GM18505 (cell line): Measurements from ENCODE around the gene PEAK1.
"Not testable (repeated sequence)": the region's sequence is repeated elsewhere in the genome, so short reads cannot be mapped to it uniquely, and the experiment has no call there.

Experiments used
- ATAC-seq: cut with Tn5 transposase; IDR thresholded peaks from one replicate; pipeline ENCODE4 v1.9.1; 2021; ENCODE audit not compliant: unreplicated experiment
- POLR2A ChIP-seq: IDR thresholded peaks from 4 replicates; pipeline ENCODE4 v1.6.1; 2011; ENCODE audit warnings: borderline replicate concordance; ENCODE audit not compliant: insufficient read depth, insufficient read length; ENCODE audit errors: extremely low read depth

PEAK1 gene

DNA sequence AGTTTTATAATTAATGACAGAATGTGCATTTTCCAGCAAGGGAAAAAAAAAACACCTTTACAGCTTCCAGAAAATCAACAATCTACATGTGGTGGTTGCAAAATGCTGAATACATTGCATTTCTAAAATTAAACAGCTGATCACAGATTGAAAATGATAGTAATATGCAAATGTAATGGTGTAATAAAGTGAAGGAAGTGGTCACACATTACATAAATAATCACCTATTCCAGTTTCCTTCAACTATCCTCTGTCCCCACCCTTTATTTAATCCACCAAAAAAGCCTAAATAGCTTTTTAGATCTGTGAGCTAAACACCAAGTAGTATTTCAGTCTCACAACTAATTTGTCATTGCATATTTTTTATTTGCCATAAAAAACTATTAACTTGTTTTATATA lies 110.5 kb downstream of the PEAK1 start:
- no peak for TF ChIP-seq POLR2A
- no peak for ATAC-seq

DNA sequence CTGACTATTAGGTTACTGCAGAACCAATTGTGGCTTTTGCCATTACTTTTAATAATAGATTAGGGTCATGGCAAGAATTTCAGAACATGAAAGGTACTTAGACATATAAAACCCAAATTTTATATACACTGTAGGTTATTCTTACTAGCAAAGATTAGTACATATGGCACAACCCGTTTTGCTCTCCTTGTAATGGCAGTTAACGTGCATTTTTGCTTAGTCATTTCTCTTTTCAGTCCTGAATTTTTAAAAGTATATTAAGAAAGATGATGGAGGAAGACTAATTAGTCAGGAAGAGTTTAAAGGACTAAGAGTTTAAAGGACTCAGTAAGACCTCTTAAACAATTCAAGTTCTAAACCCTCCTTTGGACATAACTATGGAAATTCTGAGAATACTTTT lies 114.0 kb downstream of the PEAK1 start:
- TF ChIP-seq POLR2A = no peak
- ATAC-seq = no peak

DNA sequence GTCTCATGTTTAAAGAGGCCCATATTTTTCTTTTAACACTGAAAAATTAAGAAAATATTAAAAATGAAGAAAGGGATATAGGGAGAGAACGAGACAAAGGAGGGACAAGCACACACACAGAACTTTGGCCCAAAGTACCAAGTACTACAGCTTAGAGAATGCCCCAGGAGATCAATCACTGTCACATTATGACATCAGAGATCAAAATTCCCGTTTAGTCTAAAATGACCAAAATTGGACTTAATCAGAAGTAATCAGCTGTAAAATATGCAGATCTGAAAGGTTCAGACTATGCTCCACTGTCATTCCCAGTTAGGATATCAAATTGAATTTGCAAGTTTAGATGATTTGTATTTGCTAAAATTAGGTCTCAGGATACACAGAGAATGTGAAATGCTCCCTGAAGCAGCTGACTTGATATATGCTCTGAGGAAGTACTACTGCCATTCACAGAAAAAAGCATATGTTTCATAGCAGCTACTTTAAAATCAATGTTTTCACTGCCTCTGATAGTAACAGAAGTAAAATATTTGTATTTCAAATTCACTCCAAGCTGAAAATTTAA lies 123.0 kb downstream of the PEAK1 start:
- no peak for TF ChIP-seq POLR2A
- no peak for ATAC-seq

DNA sequence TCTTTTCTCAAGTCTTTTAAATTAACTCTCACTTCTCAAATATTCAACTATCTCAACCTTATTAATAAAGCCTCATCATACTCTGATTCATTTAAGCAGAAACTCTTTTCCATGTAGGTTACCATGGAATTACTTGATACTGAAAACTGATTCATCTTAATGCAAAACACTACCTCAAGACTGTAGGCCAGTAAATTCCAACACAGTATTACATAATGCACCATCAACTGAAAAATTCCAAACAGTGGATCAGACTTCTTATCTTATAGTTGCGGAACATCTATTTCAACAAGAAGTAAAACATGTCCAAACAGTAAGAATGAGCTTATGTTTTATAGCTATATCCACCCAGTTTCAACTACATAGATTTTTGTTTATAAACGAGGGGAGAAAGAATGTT lies 124.5 kb downstream of the PEAK1 start:
- no peak for ATAC-seq
- TF ChIP-seq POLR2A = no peak

DNA sequence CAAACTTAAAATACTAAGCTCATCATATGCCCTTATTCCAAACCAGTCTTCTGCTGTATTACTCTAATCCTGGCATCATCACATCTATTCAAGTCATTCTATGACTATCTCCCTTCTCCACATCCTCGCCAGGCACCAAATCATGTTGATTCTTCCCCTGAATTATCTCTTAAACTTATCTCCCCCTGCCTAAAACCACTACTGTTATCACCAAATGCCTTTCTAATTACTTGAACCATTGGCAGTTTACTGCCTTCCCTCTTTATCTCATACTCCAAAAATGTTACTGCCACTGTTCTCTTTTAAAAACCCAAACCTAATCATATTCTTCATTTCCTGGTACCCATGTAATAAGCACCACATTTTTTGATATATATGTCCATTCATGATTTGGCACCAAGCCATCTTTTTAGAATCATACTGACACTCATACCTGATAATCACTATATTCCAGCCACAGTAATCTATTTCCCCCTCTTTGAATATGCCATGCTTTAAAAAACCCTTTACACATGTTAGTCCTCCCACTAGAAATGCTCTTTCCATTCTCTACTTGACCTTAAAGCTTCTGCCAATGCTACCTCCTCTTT lies 126.8 kb downstream of the PEAK1 start:
- ATAC-seq = no peak
- TF ChIP-seq POLR2A = no peak

DNA sequence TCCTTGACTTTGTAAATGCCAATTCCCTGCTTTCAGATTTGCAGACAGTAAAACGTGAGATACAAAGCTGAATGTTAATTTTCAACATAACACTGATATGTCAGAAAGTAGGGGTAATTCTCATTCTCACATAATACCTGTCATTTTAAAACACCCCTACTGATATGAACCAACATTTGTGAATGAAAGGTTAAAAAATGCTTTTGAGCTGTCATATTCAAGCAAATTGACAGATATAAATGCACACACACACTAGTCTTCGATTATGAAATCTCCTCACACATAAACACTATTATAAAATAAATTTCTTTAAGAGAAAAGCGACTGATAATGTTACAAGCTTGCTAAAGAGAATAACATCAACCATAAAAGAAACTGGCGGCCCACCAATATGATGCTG lies 128.8 kb downstream of the PEAK1 start:
- TF ChIP-seq POLR2A = no peak
- ATAC-seq = no peak

DNA sequence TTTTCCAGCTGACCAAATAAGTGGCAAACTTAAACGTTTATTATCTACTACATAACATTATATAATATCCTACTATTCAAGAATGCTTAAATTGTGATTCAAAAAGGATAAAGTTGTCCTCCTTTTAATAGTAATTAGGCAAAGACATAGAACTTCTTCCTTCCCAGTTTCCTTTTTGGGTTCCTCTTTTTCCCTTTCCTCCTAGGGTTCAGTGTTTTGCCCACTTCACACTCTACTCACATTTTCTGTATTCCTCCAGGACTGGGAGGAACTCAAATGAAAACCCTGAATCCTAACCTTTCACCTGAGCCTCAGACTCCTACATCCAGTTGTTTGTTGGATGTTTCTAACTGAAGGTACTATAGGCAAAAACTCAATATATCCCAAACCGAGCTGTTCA lies 132.5 kb downstream of the PEAK1 start:
- no peak for ATAC-seq

DNA sequence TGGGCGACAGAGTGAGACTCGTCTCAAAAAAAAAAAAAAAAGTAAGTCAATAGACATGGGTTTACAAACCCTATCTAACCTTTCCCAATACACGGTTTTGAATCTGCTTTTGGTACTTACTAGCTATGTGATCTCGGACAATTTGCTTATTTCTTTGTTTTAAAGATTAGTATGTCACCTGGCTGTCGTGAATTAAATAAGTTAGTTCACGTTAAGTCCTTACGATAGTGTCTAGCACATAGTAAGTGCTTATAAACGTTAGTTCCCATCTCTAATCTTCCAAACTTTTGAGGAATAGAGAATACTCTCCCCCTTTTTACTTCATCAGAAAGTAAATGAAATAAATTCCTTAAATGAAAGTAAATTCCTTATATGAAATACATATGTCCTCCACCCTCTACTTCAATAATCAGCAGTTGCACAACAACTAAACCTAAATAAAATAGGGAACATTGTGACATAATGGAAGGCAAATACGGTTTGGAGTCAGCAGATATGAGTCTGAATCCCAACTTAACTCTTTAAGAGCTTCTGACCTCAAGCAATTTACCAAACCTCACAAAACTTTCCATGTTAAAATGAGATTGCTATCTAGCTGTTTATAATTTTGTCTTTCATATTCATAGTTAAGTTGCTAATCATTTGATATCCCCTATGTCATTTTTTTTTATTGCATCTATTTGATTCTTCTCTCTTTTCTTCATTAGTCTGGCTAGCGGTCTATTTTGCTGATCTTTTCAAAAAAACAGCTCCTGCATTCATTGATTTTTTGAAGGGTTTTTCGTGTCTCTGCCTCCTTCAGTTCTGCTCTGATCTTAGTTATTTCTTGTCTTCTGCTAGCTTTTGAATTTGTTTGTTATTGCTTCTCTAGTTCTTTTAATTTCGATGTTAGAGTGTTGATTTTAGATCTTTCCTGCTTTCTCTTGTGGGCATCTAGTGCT lies 134.6 kb downstream of the PEAK1 start:
- no peak for TF ChIP-seq POLR2A
- ATAC-seq = no peak

More for the DNA sequence above, 132.5 kb downstream of the PEAK1 start:
- no peak for TF ChIP-seq POLR2A

DNA sequence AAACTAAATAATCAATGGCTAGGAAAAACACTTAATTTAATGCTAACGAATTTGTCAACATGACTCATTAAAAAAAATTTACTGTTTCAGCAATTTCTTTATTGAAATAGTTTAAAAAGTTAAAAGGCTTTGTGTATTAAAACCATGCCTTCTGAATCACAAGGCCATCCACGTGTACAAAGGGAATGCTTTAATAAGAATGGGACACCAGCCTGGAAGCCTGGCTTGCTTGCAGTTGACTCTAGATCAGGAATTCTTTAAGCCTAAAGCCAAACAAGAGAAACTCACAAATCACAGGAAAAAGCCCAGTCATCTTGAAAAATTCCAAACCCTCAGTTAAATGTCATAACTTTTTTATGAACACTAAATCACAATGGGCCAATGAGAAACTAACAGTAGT lies 137.6 kb downstream of the PEAK1 start:
- TF ChIP-seq POLR2A = no peak
- no peak for ATAC-seq

DNA sequence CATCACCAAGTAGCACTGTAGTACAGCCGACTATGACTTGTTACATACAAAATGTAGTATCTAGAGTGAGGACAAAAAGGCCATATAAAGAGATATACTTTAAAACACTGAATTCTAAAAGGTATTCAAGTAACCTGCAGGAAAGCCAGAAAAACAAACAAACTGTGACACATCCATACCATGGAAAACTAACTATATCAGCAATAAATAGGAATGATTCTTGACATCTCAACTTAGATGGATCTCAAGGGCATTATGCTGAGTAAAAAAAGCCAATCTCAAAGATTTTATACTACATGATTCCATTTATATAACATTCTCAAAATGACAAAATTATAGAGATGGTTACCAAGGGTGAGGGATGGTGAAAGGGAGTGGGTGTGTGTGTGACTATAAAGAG lies 143.0 kb downstream of the PEAK1 start:
- no peak for ATAC-seq
- no peak for TF ChIP-seq POLR2A

DNA sequence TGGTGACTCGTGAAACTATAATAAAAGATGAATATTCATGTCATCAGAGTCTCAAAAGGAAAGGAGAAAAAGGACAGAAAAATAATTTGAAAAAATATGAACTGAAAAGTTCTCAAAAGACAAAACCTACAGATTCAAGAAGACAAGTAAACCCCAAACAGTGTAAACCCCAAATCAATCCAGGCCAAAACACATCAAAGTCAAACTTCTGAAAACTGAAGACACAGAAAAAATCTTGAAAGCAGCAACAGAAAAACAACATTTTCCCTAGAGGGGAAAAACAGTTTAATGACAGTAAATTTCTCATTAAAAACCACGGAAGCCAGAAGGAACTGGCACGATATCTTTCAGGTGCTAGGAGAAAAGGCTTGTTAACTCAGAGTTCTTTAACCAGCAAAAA lies 143.8 kb downstream of the PEAK1 start:
- no peak for TF ChIP-seq POLR2A
- ATAC-seq = no peak

DNA sequence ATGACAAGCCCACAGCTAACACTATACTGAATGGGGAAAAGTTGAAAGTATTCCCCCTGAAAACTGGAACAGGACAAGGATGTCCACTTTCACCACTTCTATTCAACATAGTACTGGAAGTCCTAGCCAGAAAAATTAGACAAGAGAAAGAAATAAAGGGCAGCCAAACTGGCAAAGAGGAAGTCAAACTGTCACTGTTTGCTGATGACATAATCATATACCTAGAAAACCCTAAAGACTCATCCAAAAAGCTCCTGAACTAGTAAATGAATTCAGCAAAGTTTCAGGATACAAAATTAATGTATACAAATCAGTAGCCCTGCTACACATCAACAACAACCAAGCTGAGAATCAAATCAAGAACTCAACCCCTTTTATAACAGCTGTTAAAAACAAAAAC lies 146.8 kb downstream of the PEAK1 start:
- ATAC-seq = not testable (repeated sequence)

DNA sequence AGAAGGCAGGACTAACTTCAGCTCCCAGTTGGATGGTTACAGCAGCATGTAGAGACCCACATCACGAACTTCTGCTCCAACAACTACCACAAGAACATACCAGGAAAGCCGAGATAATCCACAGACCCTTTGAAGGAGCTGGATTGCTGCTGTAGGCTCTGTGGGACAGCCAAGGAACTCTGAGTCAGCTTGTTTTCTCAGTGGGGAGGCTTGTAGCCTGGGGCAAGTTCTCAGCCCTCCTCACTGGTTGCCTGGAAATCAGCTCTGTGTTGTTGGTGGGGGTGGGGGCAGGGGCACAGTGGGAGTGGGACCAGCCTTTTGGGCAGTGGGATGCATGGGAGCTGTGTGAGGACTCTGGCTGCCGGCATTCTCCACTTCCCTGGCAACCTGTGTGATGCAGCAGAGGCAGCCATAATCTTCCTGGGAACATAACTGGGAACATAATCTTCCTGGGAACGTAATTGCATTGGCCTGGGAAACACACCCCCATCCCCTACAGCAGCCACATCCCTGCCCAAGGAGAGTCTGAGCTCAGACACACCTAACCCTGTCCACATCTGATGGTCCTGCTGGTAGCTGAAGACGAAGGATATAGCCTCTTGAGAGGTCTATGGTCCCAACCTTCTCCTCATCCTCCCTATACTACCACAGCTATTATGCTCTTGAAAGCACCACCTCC lies 153.1 kb downstream of the PEAK1 start:
- TF ChIP-seq POLR2A = no peak
- no peak for ATAC-seq

DNA sequence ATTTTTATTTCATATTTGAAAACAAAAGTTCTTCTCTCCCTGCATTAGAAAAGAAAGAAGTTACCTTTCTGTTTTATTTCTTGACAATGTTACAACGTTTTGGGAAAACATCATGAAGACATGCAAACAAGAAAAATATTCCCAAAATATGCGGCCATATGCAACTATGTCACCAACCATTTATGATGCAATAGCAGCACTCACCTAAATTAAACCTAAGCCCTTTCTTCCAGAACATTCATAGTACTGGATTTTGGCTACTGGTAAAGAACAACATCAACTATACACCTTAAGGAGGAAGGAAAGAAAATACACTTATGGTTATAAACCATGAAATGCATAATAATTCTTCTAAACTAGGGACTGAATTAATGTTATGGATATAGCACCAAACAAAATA lies 164.5 kb downstream of the PEAK1 start:
- no peak for TF ChIP-seq POLR2A
- no peak for ATAC-seq

DNA sequence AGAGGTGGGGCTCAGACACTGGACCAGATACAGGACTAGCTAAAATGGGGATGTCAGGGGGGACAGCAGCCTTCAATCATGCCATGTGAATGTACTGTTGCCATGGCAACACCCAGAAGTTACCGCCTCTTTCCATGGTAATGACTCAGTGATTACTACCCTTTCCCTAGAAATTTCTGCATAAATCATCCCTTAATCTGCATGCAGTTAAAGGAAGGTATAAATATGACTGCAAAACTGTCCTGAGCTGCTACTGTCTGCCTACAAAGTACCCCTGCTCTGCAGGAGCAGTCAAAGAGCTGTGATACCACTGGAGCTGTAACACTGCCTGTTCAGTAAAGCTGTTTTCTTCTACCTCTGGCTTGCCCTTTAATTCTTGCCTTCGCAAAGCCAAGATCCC lies 168.2 kb downstream of the PEAK1 start:
- TF ChIP-seq POLR2A = no peak
- ATAC-seq = no peak
